ENCODE data around the gene POU3F2.

- no peak for TF ChIP-seq MYC (IDR thresholded peaks at IDR 0.05; ENCODE audit: low read depth, low read length)
- no peak for TF ChIP-seq CTCF (IDR thresholded peaks at IDR 0.05; ENCODE audit: low read depth, low read length)
Measured at GRCh38 chr6:98812220-98812619, 22.2 kb upstream of the POU3F2 start.

Data from NB4 (cell line).